Stomach (tissue), 9 donors: Measurements from ENCODE around the gene GSTT2. TPM values are rescaled to one million over a fixed set of nuclear protein-coding genes. Genes with fewer than 3 reads are reported as not detected.

ENCODE experiments used
- DNase-seq, 2 donors: peaks; one replicate each; pipeline versions ENCODE4 v3.0.0 to v3.0.0-alpha.2; 2013 to 2019
- H3K27ac ChIP-seq, 5 donors: fragments of 200-600 bp in 4 of 5; sonication (generic) in 4 of 5; one replicate each; pipeline ENCODE4 v1.5.1; 2013 to 2019; ENCODE audit warnings: mild to moderate bottlenecking in 1 of 5, moderate library complexity in 1 of 5
- H3K27me3 ChIP-seq, 3 donors: fragments of 200-600 bp; sonication (generic); one replicate each; pipeline ENCODE4 v1.5.1; 2017 to 2019; ENCODE audit warnings: mixed run types in 1 of 3
- H3K36me3 ChIP-seq, 4 donors: fragments of 200-600 bp; sonication (generic); 1 replicate in 3 of 4; 2 replicates in 1 of 4; pipeline ENCODE4 v1.5.1; 2016 to 2019
- H3K4me1 ChIP-seq, 4 donors: fragments of 200-600 bp; sonication (generic); one replicate each; pipeline ENCODE4 v1.5.1; 2016 to 2019
- H3K4me3 ChIP-seq, 4 donors: fragments of 200-600 bp; sonication (generic) in 3 of 4; one replicate each; pipeline ENCODE4 v1.5.1; 2016 to 2019; ENCODE audit warnings: mild to moderate bottlenecking in 1 of 4
- H3K9me3 ChIP-seq, 4 donors: fragments of 200-600 bp; sonication (generic); one replicate each; pipeline ENCODE4 v1.5.1; 2016 to 2019
- EP300 ChIP-seq: sonication (generic); formaldehyde crosslinking; IDR thresholded peaks from one replicate; pipeline ENCODE4 v1.6.1; 2017; ENCODE audit warnings: antibody characterized with exemption
- POLR2A ChIP-seq, 4 donors: fragments of 450-650 bp; IDR thresholded peaks; one replicate each; pipeline ENCODE4 v1.6.1; 2016; ENCODE audit warnings: antibody characterized with exemption in 4 of 4, control low read depth in 2 of 4, mild to moderate bottlenecking in 1 of 4, moderate library complexity in 1 of 4
- POLR2AphosphoS5 ChIP-seq, 3 donors: sonication (generic); formaldehyde crosslinking; IDR thresholded peaks; one replicate each; pipeline ENCODE4 v1.6.1; 2016; ENCODE audit warnings: antibody characterized with exemption in 3 of 3
- WGBS, 5 donors: extraction: QIAGEN DNeasy Blood & Tissue Kit in 3 of 5; methylation state at CpG; one replicate each; pipeline versions ENCODE4 v1.1.5 to v1.1.7; 2013 to 2018; 5-methylcytosine and 5-hydroxymethylcytosine counted together
- intact Hi-C: fragments of 100-400 bp; cut with DNase I; formaldehyde crosslinking; loops from one replicate; pipeline ENCODE4 v1.15.1; 2023; ENCODE audit warnings: low total_unique reads
- polyA plus RNA-seq, 3 donors: library from polyadenylated mRNA; stranded (reverse); fragments of 200-250 nt; gene quantifications; one replicate each; pipeline ENCODE4 v1.2.3, GENCODE V29; 2013
- total RNA-seq, 5 donors: library from RNA; depleted of rRNA; stranded (reverse); fragments of >200 nt; gene quantifications; one replicate each; pipeline versions ENCODE4 v1.1.0 to v1.2.3, GENCODE V29; 2014 to 2016
- TF ChIP-seq, protein P1 (sequence below), 7 experiments: fragments of 450-650 bp in 4 of 7; fragments of 200-600 bp in 3 of 7; sonication (generic) in 3 of 7; IDR thresholded peaks; one replicate each; pipeline ENCODE4 v1.5.1; 2016 to 2019; ENCODE audit warnings: antibody characterized with exemption in 7 of 7, control low read depth in 2 of 7, mild to moderate bottlenecking in 1 of 7
- donor health status: healthy with polysubstance abuse.
- donor health status: Bipolar disorder and iron deficiency.
- donor health status: healthy.

GSTT2 gene
- total and polyA plus RNA-seq, 8 donors: 8.6 TPM; not detected in 7

DNA sequence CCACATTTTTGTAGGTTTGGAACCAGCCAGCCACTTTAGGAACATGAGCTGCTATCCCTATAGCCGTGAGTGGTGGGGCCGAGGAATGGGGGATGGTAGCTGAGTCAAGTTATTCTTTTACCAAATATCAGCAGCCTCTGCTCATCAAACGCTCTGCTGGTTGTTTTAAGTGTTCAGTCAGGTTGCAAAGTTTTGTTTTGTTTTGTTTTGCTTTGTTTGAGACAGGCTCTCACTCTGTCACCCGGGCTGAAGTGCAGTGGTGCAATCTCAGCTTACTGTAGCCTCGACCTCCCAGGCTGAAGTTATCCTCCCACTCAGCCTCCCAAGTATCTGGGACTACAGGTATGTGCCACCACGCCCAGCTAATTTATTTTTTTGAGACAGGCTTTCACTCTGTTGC, 45.5 kb downstream of the GSTT2 start:
- Histone ChIP-seq H3K27me3 (no peaks in the 10 kb centered on the region), H3K9me3 (peaks cover 0 to 5% (median 0%) of the 10 kb centered on the region in 4 donors), H3K4me1 (peaks cover 0 to 10% (median 6%) of the 10 kb centered on the region in 4 donors), H3K36me3 (peaks cover 0 to 9% (median 8%) of the 10 kb centered on the region in 4 donors), H3K27ac (no peak overlapping the region), H3K4me3 (no peak overlapping the region)
- no peak for TF ChIP-seq EP300
- TF ChIP-seq POLR2A (IDR thresholded peaks at IDR 0.05): no peak
- 75 to 93% (median 84%) methylated on average over 6 of the region's 6 CpGs for WGBS, 5 donors
- intact Hi-C loops: no loop called here
- no peak for DNase-seq

DNA sequence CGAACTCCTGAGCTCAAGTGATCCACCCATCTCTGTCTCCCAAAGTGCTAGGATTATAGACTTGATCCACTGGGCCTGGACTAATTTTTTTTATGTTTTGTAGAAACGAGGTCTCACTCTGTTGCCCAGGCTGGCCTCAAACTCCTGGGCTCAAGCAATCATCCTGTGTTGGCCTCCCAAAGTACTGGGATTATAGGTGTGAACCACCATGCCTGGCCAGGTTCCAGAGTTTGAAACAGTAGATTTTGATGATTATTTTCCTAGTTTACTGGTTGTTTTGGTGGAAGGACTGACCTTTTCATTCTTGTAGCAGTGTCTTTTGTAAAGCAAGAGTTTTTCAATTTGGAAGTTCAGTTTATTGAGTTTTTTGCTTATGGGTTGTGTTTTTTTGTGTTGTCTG, 46.1 kb downstream of the GSTT2 start:
- peaks cover 0 to 9% (median 9%) of the 10 kb centered on the region in 4 donors for H3K36me3 ChIP-seq
- no peak overlapping the region for H3K27ac ChIP-seq
- H3K4me3 ChIP-seq: no peak overlapping the region
- intact Hi-C loops: no loop called here
- TF ChIP-seq POLR2A (IDR thresholded peaks at IDR 0.05): no peak
- TF ChIP-seq, protein P1, sequence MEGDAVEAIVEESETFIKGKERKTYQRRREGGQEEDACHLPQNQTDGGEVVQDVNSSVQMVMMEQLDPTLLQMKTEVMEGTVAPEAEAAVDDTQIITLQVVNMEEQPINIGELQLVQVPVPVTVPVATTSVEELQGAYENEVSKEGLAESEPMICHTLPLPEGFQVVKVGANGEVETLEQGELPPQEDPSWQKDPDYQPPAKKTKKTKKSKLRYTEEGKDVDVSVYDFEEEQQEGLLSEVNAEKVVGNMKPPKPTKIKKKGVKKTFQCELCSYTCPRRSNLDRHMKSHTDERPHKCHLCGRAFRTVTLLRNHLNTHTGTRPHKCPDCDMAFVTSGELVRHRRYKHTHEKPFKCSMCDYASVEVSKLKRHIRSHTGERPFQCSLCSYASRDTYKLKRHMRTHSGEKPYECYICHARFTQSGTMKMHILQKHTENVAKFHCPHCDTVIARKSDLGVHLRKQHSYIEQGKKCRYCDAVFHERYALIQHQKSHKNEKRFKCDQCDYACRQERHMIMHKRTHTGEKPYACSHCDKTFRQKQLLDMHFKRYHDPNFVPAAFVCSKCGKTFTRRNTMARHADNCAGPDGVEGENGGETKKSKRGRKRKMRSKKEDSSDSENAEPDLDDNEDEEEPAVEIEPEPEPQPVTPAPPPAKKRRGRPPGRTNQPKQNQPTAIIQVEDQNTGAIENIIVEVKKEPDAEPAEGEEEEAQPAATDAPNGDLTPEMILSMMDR (IDR thresholded peaks at IDR 0.05): no peak
- TF ChIP-seq EP300: no peak
- TF ChIP-seq POLR2AphosphoS5 (IDR thresholded peaks at IDR 0.05): no peak
- DNase-seq: no peak
- H3K27me3 ChIP-seq: no peaks in the 10 kb centered on the region
- peaks cover 0 to 14% (median 8%) of the 10 kb centered on the region in 4 donors for H3K4me1 ChIP-seq
- H3K9me3 ChIP-seq: peaks cover 0 to 5% (median 0%) of the 10 kb centered on the region in 4 donors
- 74 to 92% (median 86%) methylated on average over 2 of the region's 2 CpGs for WGBS, 5 donors

DNA sequence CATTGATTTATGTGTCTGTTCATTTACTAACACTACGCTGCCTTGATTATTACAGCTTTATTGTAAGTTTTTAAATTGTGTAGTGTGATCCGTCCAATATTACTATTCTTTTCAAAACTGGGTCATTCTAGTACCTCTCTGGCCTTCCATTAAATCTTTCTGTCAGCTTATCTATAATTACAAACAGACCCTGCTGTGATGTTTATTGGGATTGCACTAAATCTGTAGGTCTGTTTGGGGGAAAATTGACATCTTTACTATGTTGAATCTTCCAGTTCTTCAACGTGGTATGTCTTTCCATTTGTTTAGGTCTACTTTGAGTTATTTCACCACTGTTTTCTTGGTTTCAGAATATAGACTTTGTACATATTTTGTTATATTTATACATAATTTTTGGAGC, 46.8 kb downstream of the GSTT2 start:
- H3K4me3 ChIP-seq: no peak overlapping the region
- peaks cover 0 to 11% (median 9%) of the 10 kb centered on the region in 4 donors for H3K36me3 ChIP-seq
- intact Hi-C loops: no loop called here
- H3K9me3 ChIP-seq: peaks cover 0 to 5% (median 0%) of the 10 kb centered on the region in 4 donors
- H3K27me3 ChIP-seq: no peaks in the 10 kb centered on the region
- H3K4me1 ChIP-seq: peaks cover 0 to 14% (median 8%) of the 10 kb centered on the region in 4 donors
- no peak overlapping the region for H3K27ac ChIP-seq
- no peak for DNase-seq
- WGBS, 5 donors: 86 to 96% (median 92%) methylated on average over 3 of the region's 3 CpGs
- TF ChIP-seq, protein P1 (IDR thresholded peaks at IDR 0.05): no peak
- TF ChIP-seq POLR2AphosphoS5 (IDR thresholded peaks at IDR 0.05) (no peak), EP300 (no peak), POLR2A (IDR thresholded peaks at IDR 0.05) (no peak)

DNA sequence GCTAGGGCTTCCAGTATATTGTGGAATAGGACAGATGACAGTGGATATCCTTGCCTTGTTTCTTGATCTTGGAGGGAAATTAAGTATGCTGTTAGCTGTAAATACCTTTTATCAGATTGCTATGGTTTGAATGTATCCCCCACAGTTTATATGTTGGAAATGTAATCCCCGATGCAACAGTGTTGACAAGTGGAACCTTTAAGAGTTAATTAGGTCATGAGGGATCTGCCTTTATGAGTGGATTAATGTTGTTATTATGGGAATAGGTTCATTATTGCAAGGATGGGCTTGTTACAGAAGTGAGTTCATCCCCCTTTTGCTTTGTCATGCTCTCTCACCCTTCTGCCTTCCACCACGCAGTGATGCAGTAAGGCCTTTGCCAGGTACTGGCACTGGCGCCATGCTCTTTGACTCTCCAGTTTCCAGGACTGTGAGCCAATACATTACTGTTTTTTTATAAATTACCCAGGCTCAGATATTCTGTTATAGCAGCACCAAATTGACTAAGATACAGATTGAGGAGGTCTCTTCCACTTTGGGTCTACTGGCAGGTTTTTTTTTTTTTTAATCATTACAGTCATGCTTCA, 47.5 kb downstream of the GSTT2 start:
- TF ChIP-seq, protein P1 (IDR thresholded peaks at IDR 0.05): no peak
- TF ChIP-seq EP300: no peak
- TF ChIP-seq POLR2AphosphoS5 (IDR thresholded peaks at IDR 0.05): no peak
- TF ChIP-seq POLR2A (IDR thresholded peaks at IDR 0.05): no peak
- 82 to 88% (median 84%) methylated on average over 3 of the region's 3 CpGs for WGBS, 5 donors
- intact Hi-C loops: no loop called here

DNA sequence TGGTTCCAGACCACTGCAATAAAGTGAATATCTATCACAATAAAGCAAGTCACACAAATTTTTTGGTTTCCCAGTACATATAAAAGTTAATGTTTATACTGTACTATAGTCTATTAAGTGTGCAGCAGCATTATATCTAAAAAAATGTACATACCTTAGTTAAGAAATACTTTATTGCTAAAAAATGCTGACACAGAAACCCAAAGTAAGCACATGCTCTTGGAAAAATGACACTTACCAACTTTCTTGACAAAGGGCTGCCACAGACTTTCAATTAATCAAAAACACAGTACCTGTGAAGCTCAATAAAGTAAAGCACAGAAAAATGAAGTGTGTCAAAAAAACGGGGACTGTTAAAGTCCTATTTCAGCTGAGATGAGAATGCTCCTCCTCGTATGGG, 48.1 kb downstream of the GSTT2 start:
- Histone ChIP-seq H3K27me3 (no peaks in the 10 kb centered on the region), H3K4me3 (no peak overlapping the region), H3K27ac (no peak overlapping the region), H3K4me1 (peaks cover 0 to 14% (median 8%) of the 10 kb centered on the region in 4 donors), H3K9me3 (peaks cover 0 to 5% (median 0%) of the 10 kb centered on the region in 4 donors), H3K36me3 (peaks cover 0 to 11% (median 9%) of the 10 kb centered on the region in 4 donors)
- intact Hi-C loops: no loop called here
- TF ChIP-seq POLR2A (IDR thresholded peaks at IDR 0.05) (no peak), POLR2AphosphoS5 (IDR thresholded peaks at IDR 0.05) (no peak)
- no peak for DNase-seq
- WGBS, 5 donors: 71 to 85% (median 78%) methylated on average over 2 of the region's 2 CpGs

More for the DNA sequence above, 47.5 kb downstream of the GSTT2 start:
- Histone ChIP-seq H3K27me3 (no peaks in the 10 kb centered on the region), H3K27ac (no peak overlapping the region), H3K4me3 (no peak overlapping the region), H3K36me3 (peaks cover 0 to 11% (median 9%) of the 10 kb centered on the region in 4 donors), H3K9me3 (peaks cover 0 to 5% (median 0%) of the 10 kb centered on the region in 4 donors), H3K4me1 (peaks cover 0 to 14% (median 8%) of the 10 kb centered on the region in 4 donors)
- DNase-seq: no peak
